Lower leg skin (tissue), 4 donors: ENCODE data around the gene BANF2. TPM values are rescaled to one million over a fixed set of nuclear protein-coding genes. Genes with fewer than 3 reads are reported as not detected.

ENCODE experiments used
- DNase-seq, 2 donors: peaks; one replicate each; pipeline ENCODE4 v3.0.0-alpha.2; 2019; ENCODE audit warnings: low spot score in 2 of 2
- H3K4me3 ChIP-seq: fragments of 200-600 bp; sonication (generic); 2 replicates; pipeline ENCODE4 v1.5.1; 2017; ENCODE audit warnings: mild to moderate bottlenecking, low read depth; ENCODE audit not compliant: poor library complexity, severe bottlenecking
- POLR2A ChIP-seq, 2 donors: fragments of 450-650 bp; IDR thresholded peaks; one replicate each; pipeline ENCODE4 v1.6.1; 2016 to 2017; ENCODE audit warnings: antibody characterized with exemption in 2 of 2, mild to moderate bottlenecking in 1 of 2, moderate library complexity in 1 of 2
- WGBS, 2 donors: methylation state at CpG; one replicate each; pipeline ENCODE4 v1.1.5; 2018; 5-methylcytosine and 5-hydroxymethylcytosine counted together
- intact Hi-C: fragments of 100-400 bp; cut with DNase I; formaldehyde crosslinking; loops from one replicate; pipeline ENCODE4 v1.15.0; 2023; ENCODE audit warnings: low total_unique reads
- total RNA-seq, 4 donors: library from RNA; depleted of rRNA; stranded (reverse); fragments of >200 nt; gene quantifications; one replicate each; pipeline ENCODE4 v1.1.0, GENCODE V29; 2016
- TF ChIP-seq, protein P1 (sequence below), 3 donors: fragments of 450-650 bp; IDR thresholded peaks; one replicate each; pipeline ENCODE4 v1.5.1; 2016; ENCODE audit warnings: antibody characterized with exemption in 3 of 3, mild to moderate bottlenecking in 3 of 3, moderate library complexity in 2 of 3

BANF2 gene
- total RNA-seq, 4 donors from 2014 or later: not detected

DNA sequence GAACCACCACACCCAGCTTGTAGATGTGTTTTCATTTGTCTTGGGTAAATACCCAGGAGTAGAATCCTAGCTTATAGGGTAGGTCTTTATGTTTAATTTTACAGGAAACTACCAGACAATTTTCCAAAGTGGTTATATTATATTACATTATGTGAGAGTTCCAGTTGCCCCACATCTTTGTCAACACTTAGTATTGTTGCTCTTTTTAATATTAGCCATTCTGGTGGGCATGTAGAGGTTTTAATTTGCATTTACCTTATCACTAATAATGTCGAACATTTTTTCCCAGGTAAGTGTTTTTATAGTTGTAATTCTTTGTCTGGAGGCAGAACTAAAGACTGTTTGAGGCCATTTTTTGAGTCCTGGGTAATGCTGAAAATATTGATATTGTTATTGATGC, 3.5 kb upstream of the BANF2 start:
- DNase-seq: no peak
- intact Hi-C loops: no loop called here

GRCh38 chr20:17697171-17697570, 2.6 kb upstream of the BANF2 start:
- intact Hi-C loops: no loop called here
- TF ChIP-seq, protein P1, sequence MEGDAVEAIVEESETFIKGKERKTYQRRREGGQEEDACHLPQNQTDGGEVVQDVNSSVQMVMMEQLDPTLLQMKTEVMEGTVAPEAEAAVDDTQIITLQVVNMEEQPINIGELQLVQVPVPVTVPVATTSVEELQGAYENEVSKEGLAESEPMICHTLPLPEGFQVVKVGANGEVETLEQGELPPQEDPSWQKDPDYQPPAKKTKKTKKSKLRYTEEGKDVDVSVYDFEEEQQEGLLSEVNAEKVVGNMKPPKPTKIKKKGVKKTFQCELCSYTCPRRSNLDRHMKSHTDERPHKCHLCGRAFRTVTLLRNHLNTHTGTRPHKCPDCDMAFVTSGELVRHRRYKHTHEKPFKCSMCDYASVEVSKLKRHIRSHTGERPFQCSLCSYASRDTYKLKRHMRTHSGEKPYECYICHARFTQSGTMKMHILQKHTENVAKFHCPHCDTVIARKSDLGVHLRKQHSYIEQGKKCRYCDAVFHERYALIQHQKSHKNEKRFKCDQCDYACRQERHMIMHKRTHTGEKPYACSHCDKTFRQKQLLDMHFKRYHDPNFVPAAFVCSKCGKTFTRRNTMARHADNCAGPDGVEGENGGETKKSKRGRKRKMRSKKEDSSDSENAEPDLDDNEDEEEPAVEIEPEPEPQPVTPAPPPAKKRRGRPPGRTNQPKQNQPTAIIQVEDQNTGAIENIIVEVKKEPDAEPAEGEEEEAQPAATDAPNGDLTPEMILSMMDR (IDR thresholded peaks at IDR 0.05): no peak
- TF ChIP-seq POLR2A (IDR thresholded peaks at IDR 0.05): no peak
- 88 to 96% methylated on average over 1 of the region's 1 CpG for WGBS, 2 donors
- no peak for DNase-seq
- H3K4me3 ChIP-seq: no peak overlapping the region

More for the DNA sequence above, 3.5 kb upstream of the BANF2 start:
- H3K4me3 ChIP-seq: no peak overlapping the region
- no peak for TF ChIP-seq POLR2A (IDR thresholded peaks at IDR 0.05)
- TF ChIP-seq, protein P1 (IDR thresholded peaks at IDR 0.05): no peak
- WGBS, 2 donors: 93 to 100% methylated on average over 1 of the region's 1 CpG

DNA sequence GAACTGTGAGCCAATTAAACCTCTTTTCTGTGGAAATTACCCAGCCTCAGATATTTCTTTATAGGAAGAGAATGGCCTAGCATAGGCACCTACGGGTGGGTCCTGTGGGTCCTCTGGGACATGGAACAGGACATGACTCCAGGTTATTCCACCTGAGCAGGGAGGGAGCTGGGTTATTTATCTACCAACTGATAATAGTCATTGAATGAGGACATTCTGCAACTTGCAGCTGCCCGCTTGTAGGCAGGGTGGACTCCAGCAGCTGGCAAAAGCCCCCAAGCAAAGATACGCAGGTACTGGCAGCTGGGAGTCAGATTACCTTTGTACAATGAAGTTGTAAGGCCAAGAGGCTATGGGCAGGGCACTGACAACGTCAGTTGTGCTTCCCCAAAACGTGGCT, 1.4 kb upstream of the BANF2 start:
- TF ChIP-seq, protein P1 (IDR thresholded peaks at IDR 0.05): no peak
- TF ChIP-seq POLR2A (IDR thresholded peaks at IDR 0.05): no peak
- intact Hi-C loops: no loop called here
- 54 to 59% methylated on average over 5 of the region's 5 CpGs for WGBS, 2 donors
- no peak for DNase-seq
- H3K4me3 ChIP-seq: no peak overlapping the region

GRCh38 chr20:17700637-17701036, 871 bp downstream of the BANF2 start:
- H3K4me3 ChIP-seq: no peak overlapping the region
- no peak for TF ChIP-seq POLR2A (IDR thresholded peaks at IDR 0.05)
- TF ChIP-seq, protein P1 (IDR thresholded peaks at IDR 0.05): no peak
- WGBS, 2 donors: 84 to 86% methylated on average over 7 of the region's 7 CpGs
- intact Hi-C loops: no loop called here
- no peak for DNase-seq

GRCh38 chr20:17701826-17702225, 2.1 kb downstream of the BANF2 start:
- DNase-seq: no peak
- H3K4me3 ChIP-seq: no peak overlapping the region
- TF ChIP-seq POLR2A (IDR thresholded peaks at IDR 0.05): no peak
- TF ChIP-seq, protein P1 (IDR thresholded peaks at IDR 0.05): no peak
- WGBS, 2 donors: 76 to 82% methylated on average over 4 of the region's 4 CpGs
- intact Hi-C loops: no loop called here

DNA sequence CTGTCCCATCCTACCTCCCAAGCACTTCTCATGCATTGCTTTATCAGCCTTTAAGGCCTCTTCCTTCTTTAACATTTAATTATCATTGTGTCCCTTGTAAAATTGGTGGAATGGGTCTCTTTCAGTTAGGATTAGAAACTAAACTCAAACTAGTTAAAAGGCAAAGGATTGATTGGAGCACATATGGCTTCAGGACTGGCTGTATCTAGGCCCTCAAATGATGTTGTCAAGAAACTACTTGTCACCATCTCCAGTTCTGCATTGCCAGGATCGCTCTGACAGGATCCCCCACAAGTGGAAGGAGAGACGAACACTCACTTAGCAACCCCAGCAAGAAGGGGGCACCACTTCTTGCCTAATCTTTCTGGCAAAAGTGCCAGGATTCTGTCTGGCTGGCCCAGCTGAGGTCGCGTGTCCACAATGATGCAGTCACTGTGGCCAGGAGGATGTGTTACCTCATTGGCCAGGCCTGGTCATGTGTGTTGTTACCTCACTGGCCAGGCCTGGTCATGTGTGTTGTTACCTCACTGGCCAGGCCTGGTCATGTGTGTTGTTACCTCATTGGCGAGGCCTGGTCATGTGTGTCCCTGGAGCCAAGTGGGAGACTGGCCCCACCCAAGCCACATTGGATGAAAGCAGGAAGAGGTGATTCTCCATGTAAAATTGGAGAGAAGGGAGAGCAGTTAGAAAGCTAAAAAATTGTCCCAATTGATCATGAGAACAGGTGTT, 5.0 kb downstream of the BANF2 start:
- intact Hi-C loops: no loop called here
- H3K4me3 ChIP-seq: no peak overlapping the region
- 96 to 98% methylated on average over 5 of the region's 5 CpGs for WGBS, 2 donors
- DNase-seq: no peak
- TF ChIP-seq, protein P1 (IDR thresholded peaks at IDR 0.05): no peak
- TF ChIP-seq POLR2A (IDR thresholded peaks at IDR 0.05): no peak
